ENCODE measurements around the gene ABLIM2. TPM values are rescaled to one million over a fixed set of nuclear protein-coding genes. Genes with fewer than 3 reads are reported as not detected.

Gene ABLIM2
- total and polyA plus RNA-seq, 10 of the 15 experiments (the other 5 are each of a cell fraction or from before 2014, with no cell fraction given) = 0.03 to 0.15 (median 0.05) TPM; not detected in 7

GRCh38 chr4:8044244-8044643, 114.4 kb downstream of the ABLIM2 start:
- H3K27me3 ChIP-seq (replicated peaks in 1 of 2; ENCODE audit: control insufficient read depth in 2 of 2, insufficient read depth in 2 of 2, low read length in 1 of 2) = peaks cover 0 to 2% of the 10 kb centered on the region in 2 experiments; a peak in 2 of 4 replicates
- POLR2A ChIA-PET = no interaction called here
- in situ Hi-C loops (cut with MboI) = no loop called here
- TF ChIP-seq HCFC1 (IDR thresholded peaks at IDR 0.05; ENCODE audit: low read length) (no peak), RAD21 (IDR thresholded peaks at IDR 0.05; ENCODE audit: insufficient read depth, low read depth, low read length) (no peak), SP1 (IDR thresholded peaks at IDR 0.05; ENCODE audit: low read depth, low read length) (no peak), SMAD5 (IDR thresholded peaks at IDR 0.05; ENCODE audit: low read depth) (no peak), SPI1 (IDR thresholded peaks at IDR 0.05; ENCODE audit: borderline replicate concordance, insufficient read depth, low read depth, low read length) (no peak), PRDM15 (CRISPR knock-in tag; IDR thresholded peaks at IDR 0.05) (no peak), ZNF207 (IDR thresholded peaks at IDR 0.05; ENCODE audit: borderline replicate concordance) (no peak), MTA2 (IDR thresholded peaks at IDR 0.05; ENCODE audit: low read depth) (no peak), JUNB (IDR thresholded peaks at IDR 0.05) (no peak), ATF7 (IDR thresholded peaks at IDR 0.05; ENCODE audit: low read depth) (no peak)
- TF ChIP-seq, protein P1, sequence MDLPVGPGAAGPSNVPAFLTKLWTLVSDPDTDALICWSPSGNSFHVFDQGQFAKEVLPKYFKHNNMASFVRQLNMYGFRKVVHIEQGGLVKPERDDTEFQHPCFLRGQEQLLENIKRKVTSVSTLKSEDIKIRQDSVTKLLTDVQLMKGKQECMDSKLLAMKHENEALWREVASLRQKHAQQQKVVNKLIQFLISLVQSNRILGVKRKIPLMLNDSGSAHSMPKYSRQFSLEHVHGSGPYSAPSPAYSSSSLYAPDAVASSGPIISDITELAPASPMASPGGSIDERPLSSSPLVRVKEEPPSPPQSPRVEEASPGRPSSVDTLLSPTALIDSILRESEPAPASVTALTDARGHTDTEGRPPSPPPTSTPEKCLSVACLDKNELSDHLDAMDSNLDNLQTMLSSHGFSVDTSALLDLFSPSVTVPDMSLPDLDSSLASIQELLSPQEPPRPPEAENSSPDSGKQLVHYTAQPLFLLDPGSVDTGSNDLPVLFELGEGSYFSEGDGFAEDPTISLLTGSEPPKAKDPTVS (IDR thresholded peaks at IDR 0.05; ENCODE audit: low read depth, low read length) = no peak
- H3K4me2 ChIP-seq (ENCODE audit: control insufficient read depth, insufficient read depth) = no peak overlapping the region
- no peak overlapping the region for H2AFZ ChIP-seq (ENCODE audit: control insufficient read depth, low read depth, low read length)
- H4K20me1 ChIP-seq (ENCODE audit: control insufficient read depth, insufficient read depth) = no peaks in the 10 kb centered on the region
- no peak overlapping the region for H3K27ac ChIP-seq (ENCODE audit: control insufficient read depth, insufficient read depth)
- 57% methylated on average over 7 of the region's 7 CpGs for WGBS (ENCODE audit: insufficient coverage, insufficient replicate concordance, low lambda C conversion rate, missing lambda C conversion rate)
- ATAC-seq = no peak
- no peak overlapping the region for H3K9ac ChIP-seq (ENCODE audit: control insufficient read depth, insufficient read depth, low read length)
- no peaks in the 10 kb centered on the region for H3K79me2 ChIP-seq (ENCODE audit: control insufficient read depth, insufficient read depth, low read length)
- no peaks in the 10 kb centered on the region for H3K4me1 ChIP-seq (ENCODE audit: control insufficient read depth, insufficient read depth, low read length)
- H3K9me3 ChIP-seq (replicated peaks; ENCODE audit: control insufficient read depth, insufficient read depth, low read length) = no peaks in the 10 kb centered on the region
- H3K36me3 ChIP-seq (ENCODE audit: control insufficient read depth in 2 of 2, insufficient read depth in 2 of 2, low read length in 1 of 2) = no peaks in the 10 kb centered on the region
- no peak overlapping the region for H3K4me3 ChIP-seq
- CTCF ChIA-PET = no interaction called here
- FAIRE-seq = no peak
- SMC1A ChIA-PET (ENCODE audit: uncharacterized antibody, unreplicated experiment) = no interaction called here
- no TSS peak for BruUV-seq (replicated peaks)
- no peak for DNase-seq (ENCODE audit: low read depth, low spot score)
- intact Hi-C loops (cut with micrococcal nuclease; ENCODE audit: unreplicated experiment) = no loop called here
- RAD21 ChIA-PET (ENCODE audit: unreplicated experiment) = no interaction called here
